Fibroblast of lung (primary cell): ENCODE data around the gene KRTAP4-9. TPM values are rescaled to one million over a fixed set of nuclear protein-coding genes. Genes with fewer than 3 reads are reported as not detected.
"Not testable (repeated sequence)": the region's sequence is repeated elsewhere in the genome, so short reads cannot be mapped to it uniquely, and the experiment has no call there.

ENCODE experiments used
- DNase-seq, 2 donors: peaks; one replicate each; pipeline versions ENCODE4 v3.0.0 to v3.0.0-alpha.2; 2010; ENCODE audit warnings: low read depth in 2 of 2
- H2AFZ ChIP-seq: 2 replicates; pipeline ENCODE4 v1.5.1; 2012; ENCODE audit warnings: low read length, control low read depth, inconsistent platforms
- H3K27ac ChIP-seq: 2 replicates; pipeline ENCODE4 v1.5.1; 2011; ENCODE audit warnings: low read length, control low read depth; ENCODE audit not compliant: insufficient read depth
- H3K27me3 ChIP-seq: 2 replicates; pipeline ENCODE4 v1.5.1; 2011; ENCODE audit warnings: mild to moderate bottlenecking, low read length; ENCODE audit not compliant: control insufficient read depth, insufficient read depth
- H3K36me3 ChIP-seq: 2 replicates; pipeline ENCODE4 v1.5.1; 2011; ENCODE audit warnings: low read length; ENCODE audit not compliant: control insufficient read depth, insufficient read depth
- H3K4me1 ChIP-seq: 2 replicates; pipeline ENCODE4 v1.5.1; 2011; ENCODE audit warnings: low read length; ENCODE audit not compliant: control insufficient read depth, insufficient read depth; ENCODE audit errors: extremely low read depth
- H3K4me2 ChIP-seq: 2 replicates; pipeline ENCODE4 v1.5.1; 2011; ENCODE audit warnings: low read length, control low read depth; ENCODE audit not compliant: insufficient read depth; ENCODE audit errors: extremely low read depth
- H3K4me3 ChIP-seq, 4 experiments: fragments of 200-600 bp in 1 of 4; sonication (generic) in 1 of 4; replicated peaks in 1 of 4; 2 replicates each; pipeline ENCODE4 v1.5.1; 2011 to 2016; ENCODE audit warnings: low read length in 4 of 4, low read depth in 3 of 4, mild to moderate bottlenecking in 3 of 4, control low read depth in 2 of 4, inconsistent platforms in 1 of 4, mixed read lengths in 1 of 4; ENCODE audit not compliant: insufficient read depth in 1 of 4; ENCODE audit errors: control extremely low read depth in 1 of 4
- H3K79me2 ChIP-seq: 2 replicates; pipeline ENCODE4 v1.5.1; 2012; ENCODE audit warnings: mild to moderate bottlenecking, low read length, inconsistent platforms; ENCODE audit not compliant: control insufficient read depth, insufficient read depth
- H3K9ac ChIP-seq: 2 replicates; pipeline ENCODE4 v1.5.1; 2011; ENCODE audit warnings: mild to moderate bottlenecking, low read length, control low read depth; ENCODE audit not compliant: insufficient read depth
- H3K9me3 ChIP-seq: 2 replicates; pipeline ENCODE4 v1.5.1; 2012; ENCODE audit warnings: low read depth, low read length; ENCODE audit not compliant: control insufficient read depth, insufficient read depth
- H4K20me1 ChIP-seq: 2 replicates; pipeline ENCODE4 v1.5.1; 2011; ENCODE audit warnings: low read length; ENCODE audit not compliant: control insufficient read depth, insufficient read depth; ENCODE audit errors: extremely low read depth
- CTCF ChIP-seq, 2 donors: IDR thresholded peaks in 1 of 2; conservative IDR thresholded peaks in 1 of 2; 1 replicate in 1 of 2; 2 replicates in 1 of 2; pipeline ENCODE4 v1.5.1; 2011 to 2012; ENCODE audit warnings: low read length in 2 of 2, control low read depth in 1 of 2, inconsistent platforms in 1 of 2, low read depth in 1 of 2, mild to moderate bottlenecking in 1 of 2
- EZH2 ChIP-seq: IDR thresholded peaks from 2 replicates; pipeline ENCODE4 v1.5.1; 2012; ENCODE audit warnings: low read length, control low read depth, mild to moderate bottlenecking; ENCODE audit errors: missing control alignments
- polyA plus RNA-seq, 2 donors: library from polyadenylated mRNA; depleted of rRNA in 1 of 2; stranded (reverse) in 1 of 2; unstranded in 1 of 2; fragments of >200 nt; gene quantifications; 2 replicates each; pipeline ENCODE4 v1.2.1, GENCODE V29; 2011 to 2012; ENCODE audit warnings: missing spikeins in 1 of 2
- total RNA-seq: library from RNA; depleted of rRNA; stranded (reverse); fragments of >200 nt; gene quantifications from 2 replicates; pipeline ENCODE4 v1.2.1, GENCODE V29; 2014

KRTAP4-9 gene
- total and polyA plus RNA-seq, 2 donors (not counting 1 experiment from before 2014, with no cell fraction given) = not detected

- Histone ChIP-seq H3K4me3 (no peak overlapping the region), H3K9ac (no peak overlapping the region), H3K27me3 (no peaks in the 10 kb centered on the region), H3K79me2 (no peaks in the 10 kb centered on the region), H4K20me1 (no peaks in the 10 kb centered on the region), H3K4me1 (peaks cover 3% of the 10 kb centered on the region), H3K36me3 (no peaks in the 10 kb centered on the region), H2AFZ (no peak overlapping the region), H3K27ac (no peak overlapping the region), H3K9me3 (no peaks in the 10 kb centered on the region), H3K4me2 (no peak overlapping the region)
- TF ChIP-seq CTCF (conservative IDR thresholded peaks at IDR 0.05 in 1 of 2, IDR thresholded peaks at IDR 0.05 in 1 of 2; ENCODE audit: low read depth in 1 of 2, low read length in 2 of 2) (no peak), EZH2 (no peak)
- peak in 1 of 2 donors; percentile 53 for DNase-seq
These were observed 6.7 kb upstream of the KRTAP4-9 start for GRCh38 chr17:41098481-41098880.

DNA sequence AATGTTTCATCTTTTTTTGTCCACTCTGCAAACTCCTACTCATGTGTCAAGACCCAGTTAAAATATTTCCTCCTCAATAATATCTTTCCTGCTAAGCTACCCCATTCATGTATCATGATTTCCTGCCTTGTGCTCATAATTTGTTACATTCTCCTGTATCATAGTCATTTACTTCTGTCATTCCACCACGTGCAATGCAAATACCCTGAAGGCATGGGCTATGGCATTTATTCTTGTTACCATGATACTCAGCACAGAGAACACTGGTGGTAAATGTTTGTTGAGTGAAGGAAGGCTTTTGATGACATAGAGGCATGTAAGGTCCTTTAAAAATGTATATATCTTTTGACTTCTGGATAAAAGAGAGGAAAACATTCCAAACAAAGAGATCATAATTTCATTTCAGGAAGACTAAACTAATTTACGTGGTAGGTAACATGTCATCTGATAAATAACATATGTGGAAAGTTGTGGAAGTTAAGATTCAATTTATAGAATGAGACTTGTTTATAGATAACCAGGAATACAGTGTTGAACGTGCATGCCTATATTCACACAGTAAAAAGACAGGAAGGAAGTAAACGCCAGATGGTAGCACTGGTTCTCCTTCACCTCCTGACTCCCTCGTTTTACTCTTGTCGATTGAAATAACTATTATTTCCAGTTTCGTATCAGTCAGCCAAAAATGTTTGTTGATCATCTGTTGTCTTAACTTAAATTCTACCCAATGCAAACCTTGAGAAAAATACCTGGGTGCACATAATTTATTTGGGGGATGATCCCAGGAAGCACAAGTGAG, 5.3 kb upstream of the KRTAP4-9 start:
- not testable (repeated sequence) for H3K4me2 ChIP-seq

GRCh38 chr17:41101586-41102259, 3.5 kb upstream of the KRTAP4-9 start, which contains the start of gene KRTAP4-16:
Gene KRTAP4-16 (minus strand): TSS chr17:41102209. CDS start chr17:41102209, 0 bp downstream.
- TF ChIP-seq CTCF (conservative IDR thresholded peaks at IDR 0.05 in 1 of 2, IDR thresholded peaks at IDR 0.05 in 1 of 2; ENCODE audit: low read depth in 1 of 2, low read length in 2 of 2) (no peak), EZH2 (no peak)
- Histone ChIP-seq H3K27me3 (no peaks in the 10 kb centered on the region), H3K4me1 (peaks cover 3% of the 10 kb centered on the region), H3K79me2 (no peaks in the 10 kb centered on the region), H3K4me3 (no peak within 1 kb of the TSS), H3K27ac (no peak within 1 kb of the TSS), H3K36me3 (no peaks in the 10 kb centered on the region), H3K9ac (no peak within 1 kb of the TSS), H3K4me2 (peak within 1 kb of the TSS; percentile 25), H4K20me1 (no peaks in the 10 kb centered on the region), H3K9me3 (no peaks in the 10 kb centered on the region), H2AFZ (no peak within 1 kb of the TSS)
- DNase-seq = no peak

More for the DNA sequence above, 5.3 kb upstream of the KRTAP4-9 start:
- not testable (repeated sequence) for H3K27me3 ChIP-seq, H3K79me2 ChIP-seq, H2AFZ ChIP-seq, H3K9ac ChIP-seq, H3K27ac ChIP-seq, H3K9me3 ChIP-seq, H3K4me1 ChIP-seq, H3K36me3 ChIP-seq, H3K4me3 ChIP-seq, H4K20me1 ChIP-seq
- peak in 1 of 2 donors; percentile 59 for DNase-seq
